ENCODE results near the gene PNPLA6.
A peak's percentile ranks its signal among the peaks of the same experiment; 100 is the strongest.
"Not testable (repeated sequence)": the region's sequence is repeated elsewhere in the genome, so short reads cannot be mapped to it uniquely, and the experiment has no call there.

The PNPLA6 gene

DNA sequence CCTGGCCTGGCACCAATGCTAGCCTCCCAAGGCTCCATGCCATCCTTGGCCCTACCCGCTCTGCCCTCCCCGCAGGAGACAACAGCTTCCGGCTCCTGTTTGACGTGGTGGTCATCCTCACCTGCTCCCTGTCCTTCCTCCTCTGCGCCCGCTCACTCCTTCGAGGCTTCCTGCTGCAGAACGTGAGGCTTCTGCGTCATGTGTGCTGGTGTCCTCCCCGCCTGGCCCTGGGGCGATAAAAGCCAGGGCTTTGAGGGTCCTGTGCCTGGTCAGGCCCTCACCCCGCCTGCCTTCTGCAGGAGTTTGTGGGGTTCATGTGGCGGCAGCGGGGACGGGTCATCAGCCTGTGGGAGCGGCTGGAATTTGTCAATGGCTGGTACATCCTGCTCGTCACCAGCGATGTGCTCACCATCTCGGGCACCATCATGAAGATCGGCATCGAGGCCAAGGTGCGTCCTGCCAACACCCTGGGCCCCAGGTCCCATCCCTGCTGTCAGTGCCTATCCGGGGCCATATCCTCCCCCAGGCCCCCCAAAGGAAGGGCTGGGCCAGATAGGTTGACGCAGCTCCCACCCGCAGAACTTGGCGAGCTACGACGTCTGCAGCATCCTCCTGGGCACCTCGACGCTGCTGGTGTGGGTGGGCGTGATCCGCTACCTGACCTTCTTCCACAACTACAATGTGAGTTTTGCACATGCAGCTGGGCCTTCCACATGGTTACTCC, 6.8 kb upstream of the PNPLA6 start:
- no peak for DNase-seq
- in situ Hi-C loops (cut with MboI; ENCODE audit: low pct_unique_long_range_greater_than_20kb, low sequenced_read_pairs) = no loop called here

DNA sequence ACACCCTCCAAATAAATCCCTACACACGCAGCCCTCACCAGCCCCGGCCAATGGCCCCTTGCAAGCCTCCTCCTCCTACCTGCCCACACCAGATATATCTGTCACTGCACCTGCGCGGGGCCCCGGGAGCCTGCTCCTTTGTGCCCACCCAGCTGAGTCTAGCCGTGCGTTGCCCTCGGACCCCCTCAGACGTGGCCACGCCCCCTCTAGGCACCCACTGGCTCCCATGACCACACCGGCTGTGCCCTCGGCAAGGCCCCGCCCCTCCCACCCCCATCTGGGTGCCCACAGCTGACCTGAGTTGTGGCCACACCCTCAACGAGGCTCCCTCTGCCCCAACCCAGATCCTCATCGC, 6.3 kb upstream of the PNPLA6 start:
- no peak for DNase-seq
- in situ Hi-C loops (cut with MboI; ENCODE audit: low pct_unique_long_range_greater_than_20kb, low sequenced_read_pairs) = no loop called here

DNA sequence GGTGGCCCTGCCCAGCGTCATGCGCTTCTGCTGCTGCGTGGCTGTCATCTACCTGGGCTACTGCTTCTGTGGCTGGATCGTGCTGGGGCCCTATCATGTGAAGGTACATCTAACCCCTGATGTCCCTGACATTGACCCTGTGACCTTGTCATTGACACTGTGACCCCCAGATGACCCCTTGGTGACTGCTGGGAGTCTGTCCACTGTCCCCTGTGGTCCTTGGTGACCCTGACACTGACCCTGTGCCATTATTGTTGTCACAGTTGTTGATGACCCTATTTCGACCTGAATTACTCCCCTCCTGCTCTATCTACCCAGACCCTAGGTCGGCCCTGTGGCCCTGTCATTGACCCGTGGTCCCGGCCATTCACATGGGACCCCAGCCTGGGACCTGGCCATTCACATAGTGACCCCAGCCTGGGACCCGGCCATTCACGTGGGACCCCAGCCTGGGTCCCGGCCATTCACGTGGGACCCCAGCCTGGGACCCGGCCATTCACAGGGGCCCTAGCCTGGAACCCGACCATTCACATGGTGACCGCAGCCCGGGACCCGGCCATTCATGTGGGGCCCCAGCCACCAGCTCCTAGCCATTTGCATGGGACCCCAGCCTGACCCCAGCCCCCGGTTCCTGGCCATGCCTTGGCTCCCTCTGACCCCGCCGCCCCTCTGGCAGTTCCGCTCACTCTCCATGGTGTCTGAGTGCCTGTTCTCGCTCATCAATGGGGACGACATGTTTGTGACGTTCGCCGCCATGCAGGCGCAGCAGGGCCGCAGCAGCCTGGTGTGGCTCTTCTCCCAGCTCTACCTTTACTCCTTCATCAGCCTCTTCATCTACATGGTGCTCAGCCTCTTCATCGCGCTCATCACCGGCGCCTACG, 5.7 kb upstream of the PNPLA6 start:
- no peak for DNase-seq
- in situ Hi-C loops (cut with MboI; ENCODE audit: low pct_unique_long_range_greater_than_20kb, low sequenced_read_pairs) = no loop called here

DNA sequence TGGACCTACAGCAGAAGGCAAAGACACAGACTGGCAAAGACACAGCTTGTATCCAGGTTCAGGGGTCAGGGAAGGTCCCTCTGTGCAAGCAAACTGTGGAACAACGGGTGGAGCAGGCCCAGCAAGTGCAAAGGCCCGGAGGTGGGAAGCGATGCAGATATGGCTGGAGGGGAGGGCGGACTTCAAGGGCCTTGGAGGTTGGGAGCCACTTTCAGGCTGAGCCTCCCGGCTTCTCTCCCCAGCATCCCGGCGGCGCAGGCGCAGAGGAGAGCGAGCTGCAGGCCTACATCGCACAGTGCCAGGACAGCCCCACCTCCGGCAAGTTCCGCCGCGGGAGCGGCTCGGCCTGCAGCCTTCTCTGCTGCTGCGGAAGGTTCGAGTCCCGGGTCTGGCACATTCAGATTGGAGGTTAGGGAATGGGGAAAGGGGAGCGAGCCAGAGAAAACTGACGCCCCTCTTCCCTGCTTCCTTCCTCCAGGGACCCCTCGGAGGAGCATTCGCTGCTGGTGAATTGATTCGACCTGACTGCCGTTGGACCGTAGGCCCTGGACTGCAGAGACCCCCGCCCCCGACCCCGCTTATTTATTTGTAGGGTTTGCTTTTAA, 2.1 kb upstream of the PNPLA6 start:
- DNase-seq = no peak
- in situ Hi-C loops (cut with MboI; ENCODE audit: low pct_unique_long_range_greater_than_20kb, low sequenced_read_pairs) = no loop called here

- in situ Hi-C loops (cut with MboI; ENCODE audit: low pct_unique_long_range_greater_than_20kb, low sequenced_read_pairs) = no loop called here
- DNase-seq = no peak
Measured at GRCh38 chr19:7533925-7534480, 1.5 kb upstream of the PNPLA6 start.

GRCh38 chr19:7534531-7535046, 928 bp upstream of the PNPLA6 start:
- no peak for DNase-seq
- in situ Hi-C loops (cut with MboI; ENCODE audit: low pct_unique_long_range_greater_than_20kb, low sequenced_read_pairs) = no loop called here

GRCh38 chr19:7535998-7536695, 630 bp downstream of the PNPLA6 start:
- DNase-seq = no peak

GRCh38 chr19:7538990-7539389, 3.5 kb downstream of the PNPLA6 start:
- DNase-seq; in situ Hi-C loops (cut with MboI; ENCODE audit: low pct_unique_long_range_greater_than_20kb, low sequenced_read_pairs): not testable (repeated sequence)

More at GRCh38 chr19:7535998-7536695, 630 bp downstream of the PNPLA6 start:
- in situ Hi-C loops (cut with MboI; ENCODE audit: low pct_unique_long_range_greater_than_20kb, low sequenced_read_pairs) = no loop called here

DNA sequence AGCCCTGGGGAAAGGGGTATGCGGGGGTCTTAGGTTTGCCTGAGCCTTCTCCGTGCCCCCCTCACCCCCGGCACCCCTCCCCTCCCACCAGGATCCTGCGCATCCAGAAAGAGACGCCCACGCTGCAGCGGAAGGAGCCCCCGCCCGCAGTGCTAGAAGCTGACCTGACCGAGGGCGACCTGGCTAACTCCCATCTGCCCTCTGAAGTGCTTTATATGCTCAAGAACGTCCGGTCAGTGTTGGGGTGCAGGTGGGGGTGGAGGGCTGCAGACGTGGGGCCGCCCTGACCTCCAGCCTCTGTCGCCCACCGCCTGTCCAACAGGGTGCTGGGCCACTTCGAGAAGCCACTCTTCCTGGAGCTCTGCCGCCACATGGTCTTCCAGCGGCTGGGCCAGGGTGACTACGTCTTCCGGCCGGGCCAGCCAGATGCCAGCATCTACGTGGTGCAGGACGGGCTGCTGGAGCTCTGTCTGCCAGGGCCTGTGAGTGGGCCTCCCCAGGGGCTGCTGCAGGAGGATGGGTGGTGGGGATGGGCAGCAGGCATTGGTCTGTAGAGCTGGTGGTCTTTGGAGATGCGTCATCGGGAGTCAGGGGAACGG, 4.4 kb downstream of the PNPLA6 start:
- no peak for DNase-seq
- in situ Hi-C loops (cut with MboI; ENCODE audit: low pct_unique_long_range_greater_than_20kb, low sequenced_read_pairs) = no loop called here

DNA sequence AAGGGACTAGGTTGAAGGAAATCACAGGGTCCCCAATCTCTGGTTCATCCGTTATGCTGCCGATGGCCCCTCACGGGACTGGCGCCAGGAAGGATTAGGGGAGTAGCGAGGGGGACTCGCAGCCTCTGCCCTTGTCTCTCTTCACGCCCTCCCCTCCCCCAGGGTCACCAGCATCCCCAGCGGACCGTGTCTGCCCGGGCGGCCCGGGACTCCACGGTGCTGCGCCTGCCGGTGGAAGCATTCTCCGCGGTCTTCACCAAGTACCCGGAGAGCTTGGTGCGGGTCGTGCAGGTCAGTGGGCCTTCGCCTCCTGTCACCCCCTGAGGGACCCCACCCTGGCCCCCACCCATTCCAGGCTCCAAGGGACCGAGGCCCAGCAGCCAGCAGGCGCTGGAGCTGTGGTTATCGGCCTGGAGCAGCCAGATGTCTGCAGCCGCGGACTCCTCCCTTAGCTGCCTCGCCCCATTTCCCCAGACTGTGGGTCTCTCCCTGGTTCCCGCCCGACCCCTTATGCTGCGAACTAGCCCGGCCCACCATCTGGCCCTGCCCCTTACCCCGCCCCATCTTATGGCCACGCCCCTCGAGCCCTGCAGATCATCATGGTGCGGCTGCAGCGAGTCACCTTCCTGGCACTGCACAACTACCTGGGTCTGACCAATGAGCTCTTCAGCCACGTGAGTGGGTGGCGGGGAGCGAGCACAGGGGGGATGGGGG, 5.4 kb downstream of the PNPLA6 start:
- DNase-seq = no peak
- in situ Hi-C loops (cut with MboI; ENCODE audit: low pct_unique_long_range_greater_than_20kb, low sequenced_read_pairs) = no loop called here

DNA sequence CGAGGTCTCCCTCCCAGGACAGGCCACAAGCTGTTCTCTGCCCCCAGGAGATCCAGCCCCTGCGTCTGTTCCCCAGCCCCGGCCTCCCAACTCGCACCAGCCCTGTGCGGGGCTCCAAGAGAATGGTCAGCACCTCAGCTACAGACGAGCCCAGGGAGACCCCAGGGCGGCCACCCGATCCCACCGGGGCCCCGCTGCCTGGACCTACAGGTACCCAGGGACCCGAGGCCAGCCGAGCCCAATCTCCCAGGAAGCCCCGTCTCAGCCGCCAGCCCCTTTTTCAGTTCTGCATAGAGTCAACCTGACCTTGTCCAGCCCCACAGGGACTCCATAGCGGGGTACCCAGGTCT, 5.9 kb downstream of the PNPLA6 start:
- DNase-seq = no peak

GRCh38 chr19:7541828-7542443, 6.4 kb downstream of the PNPLA6 start:
- in situ Hi-C loops (cut with MboI; ENCODE audit: low pct_unique_long_range_greater_than_20kb, low sequenced_read_pairs) = no loop called here
- DNase-seq = no peak

More for the DNA sequence above, 5.9 kb downstream of the PNPLA6 start:
- in situ Hi-C loops (cut with MboI; ENCODE audit: low pct_unique_long_range_greater_than_20kb, low sequenced_read_pairs) = no loop called here

DNA sequence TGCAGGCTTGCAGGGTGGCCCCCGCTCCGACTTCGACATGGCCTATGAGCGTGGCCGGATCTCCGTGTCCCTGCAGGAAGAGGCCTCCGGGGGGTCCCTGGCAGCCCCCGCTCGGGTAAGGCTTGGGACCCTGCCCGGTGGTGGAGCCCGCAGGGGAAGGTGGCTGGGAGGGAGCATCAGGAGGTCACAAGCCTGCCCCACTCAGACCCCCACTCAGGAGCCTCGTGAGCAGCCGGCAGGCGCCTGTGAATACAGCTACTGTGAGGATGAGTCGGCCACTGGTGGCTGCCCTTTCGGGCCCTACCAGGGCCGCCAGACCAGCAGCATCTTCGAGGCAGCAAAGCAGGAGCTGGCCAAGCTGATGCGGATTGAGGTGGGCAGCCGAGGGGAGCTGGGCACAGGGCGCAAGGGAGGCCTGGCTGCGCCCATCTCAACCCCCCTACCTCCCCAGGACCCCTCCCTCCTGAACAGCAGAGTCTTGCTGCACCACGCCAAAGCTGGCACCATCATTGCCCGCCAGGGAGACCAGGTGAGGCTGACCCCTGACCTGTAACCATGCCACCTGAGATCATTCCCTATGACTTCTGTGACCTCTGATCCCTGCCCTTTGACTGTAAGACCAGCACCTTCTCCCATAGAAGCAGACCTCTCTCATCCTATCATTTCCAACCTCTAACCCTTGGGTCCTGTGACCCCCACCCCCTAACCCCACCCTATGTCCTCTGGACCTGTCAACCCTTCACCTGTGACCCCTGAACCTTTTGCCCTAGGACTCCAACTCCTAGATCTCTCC, 7.2 kb downstream of the PNPLA6 start:
- in situ Hi-C loops (cut with MboI; ENCODE audit: low pct_unique_long_range_greater_than_20kb, low sequenced_read_pairs) = no loop called here
- no peak for DNase-seq

GRCh38 chr19:7544626-7545025, 9.1 kb downstream of the PNPLA6 start:
- DNase-seq = peak; percentile 51
- in situ Hi-C loops (cut with MboI; ENCODE audit: low pct_unique_long_range_greater_than_20kb, low sequenced_read_pairs) = no loop called here

DNA sequence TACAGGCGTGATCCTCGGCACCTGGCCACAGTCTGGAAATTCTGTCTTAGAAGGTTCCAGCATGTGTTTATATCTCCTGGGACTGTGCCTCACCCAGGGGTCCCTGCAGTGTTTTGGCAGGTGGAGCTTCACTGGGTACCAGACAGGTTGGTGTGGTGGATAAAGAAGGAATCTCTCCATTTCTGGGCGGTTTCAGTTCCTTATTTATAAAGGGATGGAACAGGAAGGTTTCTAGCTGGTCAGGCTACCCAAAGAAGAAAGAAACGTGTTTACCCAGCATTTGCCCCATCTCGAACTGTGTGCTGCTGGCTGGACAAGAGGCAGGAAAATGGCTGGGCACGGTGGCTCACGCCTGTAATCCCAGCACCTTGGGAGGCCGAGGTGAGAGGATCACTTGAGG, 9.8 kb downstream of the PNPLA6 start:
- no peak for DNase-seq
- in situ Hi-C loops (cut with MboI; ENCODE audit: low pct_unique_long_range_greater_than_20kb, low sequenced_read_pairs) = no loop called here

DNA sequence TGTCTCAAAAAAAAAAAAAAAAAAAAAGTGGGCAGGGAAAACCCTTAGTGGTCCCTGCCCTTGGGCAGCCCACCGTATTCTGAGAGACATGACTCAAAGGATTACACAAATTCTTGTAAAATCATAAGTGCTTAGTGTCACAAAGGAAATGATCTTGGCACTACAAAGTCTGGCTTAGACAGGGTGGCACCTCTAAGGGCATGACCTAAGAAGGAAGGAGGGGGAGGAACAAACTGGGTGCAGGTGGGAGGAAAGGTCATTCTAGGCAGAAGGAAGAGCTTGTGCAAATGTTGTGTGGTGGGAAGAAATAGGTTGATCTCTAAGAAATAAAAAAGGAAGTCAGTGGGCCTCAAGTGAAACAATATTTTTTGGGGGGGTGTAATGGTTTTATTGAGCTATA, 10.4 kb downstream of the PNPLA6 start:
- in situ Hi-C loops (cut with MboI; ENCODE audit: low pct_unique_long_range_greater_than_20kb, low sequenced_read_pairs) = no loop called here
- DNase-seq = no peak

- in situ Hi-C loops (cut with MboI; ENCODE audit: low pct_unique_long_range_greater_than_20kb, low sequenced_read_pairs) = no loop called here
- DNase-seq = no peak
Measured at GRCh38 chr19:7547159-7547558, 11.6 kb downstream of the PNPLA6 start.

Data from KBM-7 (cell line).